ENCODE results near the gene PRIMPOL.
"Not testable (repeated sequence)": the region's sequence is repeated elsewhere in the genome, so short reads cannot be mapped to it uniquely, and the experiment has no call there.

The PRIMPOL gene, protein sequence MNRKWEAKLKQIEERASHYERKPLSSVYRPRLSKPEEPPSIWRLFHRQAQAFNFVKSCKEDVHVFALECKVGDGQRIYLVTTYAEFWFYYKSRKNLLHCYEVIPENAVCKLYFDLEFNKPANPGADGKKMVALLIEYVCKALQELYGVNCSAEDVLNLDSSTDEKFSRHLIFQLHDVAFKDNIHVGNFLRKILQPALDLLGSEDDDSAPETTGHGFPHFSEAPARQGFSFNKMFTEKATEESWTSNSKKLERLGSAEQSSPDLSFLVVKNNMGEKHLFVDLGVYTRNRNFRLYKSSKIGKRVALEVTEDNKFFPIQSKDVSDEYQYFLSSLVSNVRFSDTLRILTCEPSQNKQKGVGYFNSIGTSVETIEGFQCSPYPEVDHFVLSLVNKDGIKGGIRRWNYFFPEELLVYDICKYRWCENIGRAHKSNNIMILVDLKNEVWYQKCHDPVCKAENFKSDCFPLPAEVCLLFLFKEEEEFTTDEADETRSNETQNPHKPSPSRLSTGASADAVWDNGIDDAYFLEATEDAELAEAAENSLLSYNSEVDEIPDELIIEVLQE

DNA sequence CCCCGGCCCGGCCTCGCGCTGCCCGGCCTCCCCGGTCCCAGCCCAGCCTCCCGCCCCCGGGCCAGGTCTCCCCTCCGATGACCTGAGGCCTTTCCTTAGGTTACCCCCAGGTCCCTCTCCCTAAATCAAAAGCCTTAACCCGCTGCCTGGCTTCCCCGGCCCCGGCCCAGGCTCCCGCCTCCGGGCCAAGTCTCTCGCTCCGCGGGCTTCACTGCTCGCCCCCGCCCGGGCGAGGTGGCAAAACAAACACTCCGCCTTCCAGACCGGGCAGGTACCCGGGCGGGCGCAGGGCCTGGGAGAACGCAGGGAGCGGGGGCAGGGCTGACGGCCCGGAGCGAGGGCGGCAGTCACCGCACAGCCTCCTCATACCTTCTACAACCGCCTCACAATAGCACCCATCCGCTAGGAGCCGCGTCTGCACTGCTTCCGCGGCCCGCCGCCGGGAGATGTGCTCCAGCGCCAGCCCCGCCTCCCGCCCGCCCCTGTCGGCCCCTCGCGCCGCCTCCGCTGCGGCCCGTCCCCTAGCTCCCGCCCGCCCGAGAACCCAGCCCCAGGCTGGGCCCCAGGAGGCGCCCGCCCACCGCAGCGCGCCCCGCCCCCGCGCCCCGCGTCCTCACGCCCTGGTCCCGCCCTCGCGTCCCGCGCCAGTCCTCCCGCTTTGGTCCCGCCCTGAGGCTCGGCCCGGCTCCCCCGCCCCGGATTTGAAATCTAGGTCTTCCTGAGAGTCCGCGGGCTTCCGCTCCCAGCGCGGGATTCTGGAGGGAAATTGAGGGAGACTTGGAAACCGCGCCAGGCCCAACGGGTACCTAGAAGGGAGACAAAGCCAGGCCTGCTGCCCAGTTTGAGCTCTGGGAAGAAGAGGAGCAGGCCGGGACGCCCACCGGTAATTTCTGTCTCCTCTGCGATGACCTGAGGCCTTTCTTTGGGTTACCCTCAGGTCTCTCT, at the start of gene PRIMPOL, which contains the start of gene CASP3:
Gene PRIMPOL, plus strand, starts transcription at position 713 of the 945 bp plus-strand sequence. CDS start 7,403 bp downstream, outside the sequence.
Gene CASP3, minus strand, starts transcription at position 422 of the 945 bp plus-strand sequence. CDS start 10,994 bp downstream, outside the sequence.
- DNase-seq (ENCODE audit: low spot score): peak; percentile 94

DNA sequence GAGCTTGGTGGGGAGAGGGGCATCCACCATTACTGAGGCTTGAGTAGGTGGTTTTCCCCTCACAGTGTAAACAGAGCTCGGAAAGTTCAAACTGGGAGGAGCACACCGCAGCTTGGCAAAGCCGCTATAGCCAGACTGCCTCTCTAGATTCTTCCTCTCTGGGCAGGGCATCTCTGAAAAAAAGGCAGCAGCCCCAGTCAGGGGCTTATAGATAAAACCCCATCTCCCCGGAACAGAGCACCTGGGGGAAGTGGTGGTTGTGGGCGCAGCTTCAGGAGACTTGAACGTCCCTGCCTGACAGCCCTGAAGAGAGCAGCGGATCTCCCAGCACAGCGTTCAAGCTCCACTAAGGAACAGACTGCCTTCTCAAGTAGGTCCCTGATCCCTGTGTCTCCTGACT, 48.6 kb upstream of the PRIMPOL start:
- not testable (repeated sequence) for DNase-seq (ENCODE audit: low spot score)

DNA sequence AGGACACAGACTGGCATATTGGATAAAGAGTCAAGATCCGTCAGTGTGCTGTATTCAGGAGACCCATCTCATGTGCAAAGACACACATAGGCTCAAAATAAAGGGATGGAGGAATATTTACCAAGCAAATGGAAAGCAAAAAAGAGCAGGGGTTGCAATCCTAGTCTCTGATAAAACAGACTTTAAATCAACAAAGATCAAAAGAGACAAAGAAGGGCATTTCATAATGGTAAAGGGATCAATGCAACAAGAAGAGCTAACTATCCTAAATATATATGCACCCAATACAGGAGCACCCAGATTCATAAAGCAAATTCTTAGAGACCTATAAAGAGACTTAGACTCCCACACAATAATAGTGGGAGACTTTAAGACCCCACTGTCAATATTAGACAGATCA, 46.7 kb upstream of the PRIMPOL start:
- DNase-seq (ENCODE audit: low spot score): not testable (repeated sequence)

DNA sequence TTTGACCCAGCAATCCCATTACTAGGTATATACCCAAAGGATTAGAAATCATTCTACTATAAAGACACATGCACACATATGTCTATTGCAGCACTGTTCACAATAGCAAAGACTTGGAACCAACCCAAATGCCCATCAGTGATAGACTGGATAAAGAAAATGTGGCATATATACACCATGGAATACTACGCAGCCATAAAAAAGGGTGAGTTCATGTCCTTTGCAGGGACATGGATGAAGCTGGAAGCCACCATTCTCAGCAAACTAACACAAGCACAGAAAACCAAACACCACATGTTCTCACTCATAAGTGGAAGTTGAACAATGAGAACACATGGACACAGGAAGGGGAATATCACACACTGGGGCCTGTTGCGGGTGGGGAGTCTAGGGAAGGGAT, 42.1 kb upstream of the PRIMPOL start:
- DNase-seq (ENCODE audit: low spot score): not testable (repeated sequence)

DNA sequence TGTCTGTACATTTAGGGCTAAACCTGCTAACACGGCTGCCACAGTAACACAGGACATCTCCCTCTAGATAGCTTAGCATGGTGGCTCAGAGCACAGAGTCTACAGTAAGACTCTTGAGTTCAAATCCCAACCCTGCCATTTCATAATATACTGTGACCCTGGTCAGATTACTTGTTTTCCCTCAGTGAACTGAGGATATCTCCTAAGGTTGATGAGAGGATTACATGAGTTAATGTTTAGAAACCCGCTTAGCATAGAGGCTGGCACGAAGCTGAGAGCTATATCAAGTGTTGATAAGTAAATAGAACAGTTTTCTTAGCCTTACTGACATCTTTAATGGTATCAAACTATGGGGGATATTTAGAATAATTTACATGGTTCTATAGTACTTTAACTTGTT, 37.5 kb upstream of the PRIMPOL start:
- DNase-seq (ENCODE audit: low spot score): no peak

DNA sequence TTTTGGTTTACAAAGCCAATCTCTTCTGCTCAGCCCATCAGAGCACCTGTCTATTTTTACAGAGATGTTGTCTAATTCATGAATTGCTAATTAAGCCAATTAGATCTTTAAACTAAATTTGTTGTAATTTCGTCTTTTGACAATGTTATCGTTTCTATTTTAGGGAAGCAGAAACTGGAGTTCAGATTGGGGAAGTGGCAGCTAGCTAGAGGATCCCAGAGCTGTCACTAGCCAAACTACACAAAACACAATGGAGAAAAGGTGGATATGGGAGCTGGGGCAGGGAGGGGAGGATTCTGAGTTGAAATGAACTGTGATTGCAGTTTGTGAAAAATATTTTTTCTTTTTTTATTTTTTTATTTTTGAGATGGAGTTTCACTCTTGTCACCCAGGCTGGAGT, 36.1 kb upstream of the PRIMPOL start:
- no peak for DNase-seq (ENCODE audit: low spot score)

DNA sequence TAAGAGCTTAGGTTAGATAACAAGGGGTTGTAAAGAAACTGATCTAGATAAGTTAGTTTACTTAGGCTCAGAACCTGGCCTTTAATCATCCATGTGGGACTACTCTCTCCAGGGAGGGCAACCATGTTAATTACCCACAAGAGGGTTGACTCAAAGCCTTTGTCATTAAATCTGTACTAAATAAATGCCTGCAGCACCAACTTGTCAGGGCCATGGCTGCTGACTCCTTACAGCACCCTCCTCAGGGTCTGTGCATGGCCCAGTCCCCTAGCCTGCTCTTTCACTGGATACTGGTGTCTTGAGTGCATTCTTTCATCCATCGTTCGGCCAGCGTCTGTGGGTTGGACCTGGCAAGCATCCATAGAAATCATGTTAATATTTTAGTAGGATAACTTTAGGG, 35.0 kb upstream of the PRIMPOL start:
- DNase-seq (ENCODE audit: low spot score): no peak

DNA sequence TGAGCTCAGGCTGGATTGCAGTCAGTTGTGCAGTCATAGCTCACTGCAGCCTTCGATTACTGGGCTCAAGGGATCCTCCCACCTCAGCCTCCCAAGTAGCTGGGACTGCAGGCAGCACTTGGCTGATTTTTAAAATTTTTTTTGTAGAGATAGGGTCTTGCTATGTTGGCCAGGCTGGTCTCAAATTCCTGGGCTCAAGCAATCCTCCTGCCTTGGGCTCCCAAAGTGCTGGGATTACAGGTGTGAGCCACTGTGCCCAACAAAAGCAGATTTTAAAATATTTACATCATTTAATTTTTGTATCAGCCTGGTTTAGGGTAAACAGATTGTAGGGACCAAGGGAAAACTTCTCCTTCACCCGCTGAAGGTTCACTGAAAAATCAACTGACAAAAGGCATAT, 33.4 kb upstream of the PRIMPOL start:
- DNase-seq (ENCODE audit: low spot score): not testable (repeated sequence)

DNA sequence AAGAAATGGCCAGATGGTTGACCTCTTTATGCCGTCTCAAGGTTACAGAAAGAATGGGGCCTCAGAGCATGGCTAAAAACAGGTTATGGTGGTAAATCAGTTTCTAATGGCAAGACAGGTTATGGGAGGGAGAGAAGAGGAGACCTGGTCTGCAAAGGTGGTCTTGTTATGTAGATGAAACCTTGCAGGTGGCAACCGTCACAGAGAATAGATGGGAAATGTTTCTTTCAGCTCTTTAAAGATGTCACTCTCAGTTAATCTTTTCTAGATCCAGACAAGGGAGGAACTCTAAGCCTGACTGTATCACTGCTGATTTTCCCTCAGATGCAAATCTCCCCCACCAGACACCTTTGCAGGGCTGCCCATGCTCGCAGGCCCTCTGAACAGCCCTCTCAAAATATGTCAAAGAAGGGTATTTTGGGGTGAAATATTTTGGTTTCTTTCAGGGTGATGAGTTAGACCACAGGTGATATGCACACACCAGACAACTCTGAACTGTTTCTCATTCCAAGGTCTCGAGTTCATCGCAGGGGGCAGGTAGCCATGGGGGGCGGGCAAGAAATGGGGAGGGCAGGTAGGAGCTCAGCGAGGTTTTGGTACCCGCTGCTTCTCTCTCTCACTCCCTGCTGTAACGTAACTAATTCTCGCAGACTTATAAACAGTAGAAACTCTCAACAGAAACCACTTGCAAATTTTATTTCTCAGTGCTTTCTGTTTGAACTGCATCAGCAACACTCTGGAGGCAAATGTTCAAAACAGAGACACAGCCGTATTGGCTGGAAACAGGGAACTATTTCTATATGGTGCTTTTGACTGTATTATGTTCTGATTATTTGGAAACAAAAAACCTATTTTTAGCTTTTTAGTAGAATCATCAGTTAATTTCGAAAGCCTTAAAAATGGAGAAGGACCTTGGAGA, 32.6 kb upstream of the PRIMPOL start:
- DNase-seq (ENCODE audit: low spot score): no peak

DNA sequence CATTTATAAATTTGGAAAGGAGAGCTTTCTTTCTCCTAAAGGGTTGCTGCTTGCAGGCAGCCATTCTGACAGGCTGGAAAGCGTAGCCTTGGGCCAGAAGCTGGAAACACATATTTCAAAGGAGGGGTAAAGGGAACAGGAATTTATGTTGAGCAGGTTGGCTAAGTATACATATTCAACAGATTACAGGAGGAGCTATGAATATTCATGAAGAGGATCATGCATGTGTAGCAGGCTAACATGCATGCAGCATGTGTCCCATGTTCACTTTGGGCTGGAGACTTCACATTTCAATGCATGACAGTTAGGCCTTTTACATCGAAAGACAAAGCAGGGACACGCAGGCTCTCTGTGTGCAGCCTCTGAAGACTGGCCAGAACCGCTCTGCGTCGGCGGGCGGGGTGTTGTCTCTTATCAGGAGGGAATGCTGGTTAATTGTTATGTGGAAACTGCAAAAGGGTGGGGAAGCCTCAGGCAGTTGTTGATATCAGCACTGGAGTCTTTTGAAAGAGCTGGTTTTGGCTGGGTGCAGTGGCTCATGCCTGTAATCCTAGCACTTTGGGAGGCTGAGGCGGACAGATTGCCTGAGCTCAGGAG, 31.8 kb upstream of the PRIMPOL start:
- DNase-seq (ENCODE audit: low spot score): no peak

DNA sequence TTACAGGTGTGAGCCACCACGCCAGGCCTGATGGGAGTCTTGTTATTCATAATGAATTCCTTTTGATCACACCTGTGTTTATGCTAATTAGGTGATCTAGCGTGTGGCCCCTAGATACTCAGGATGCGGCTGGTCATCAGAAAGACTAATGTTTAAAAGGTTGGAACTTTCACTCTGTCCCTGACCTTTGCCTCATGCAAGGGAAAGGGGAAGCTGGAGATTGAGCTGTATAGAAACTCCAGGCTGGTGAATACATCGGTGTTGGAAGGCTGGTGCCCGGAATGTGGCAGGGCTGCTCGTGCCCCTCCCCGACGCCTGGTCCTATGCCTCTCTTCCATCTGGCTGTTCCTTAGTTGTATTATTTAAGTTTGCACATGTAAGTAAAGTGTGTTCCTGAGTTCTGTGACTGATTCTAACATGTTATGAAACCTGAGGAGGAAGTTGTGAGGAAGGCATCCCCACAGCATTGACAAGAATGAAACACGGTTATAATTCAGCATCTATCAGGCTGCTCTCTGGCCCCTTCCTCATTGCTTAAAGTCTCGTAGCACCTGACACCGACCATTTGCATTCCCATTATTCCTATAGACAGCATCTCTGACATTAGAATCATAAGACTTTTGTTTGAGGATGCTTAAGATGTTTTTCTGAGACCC, 29.2 kb upstream of the PRIMPOL start:
- DNase-seq (ENCODE audit: low spot score): no peak

DNA sequence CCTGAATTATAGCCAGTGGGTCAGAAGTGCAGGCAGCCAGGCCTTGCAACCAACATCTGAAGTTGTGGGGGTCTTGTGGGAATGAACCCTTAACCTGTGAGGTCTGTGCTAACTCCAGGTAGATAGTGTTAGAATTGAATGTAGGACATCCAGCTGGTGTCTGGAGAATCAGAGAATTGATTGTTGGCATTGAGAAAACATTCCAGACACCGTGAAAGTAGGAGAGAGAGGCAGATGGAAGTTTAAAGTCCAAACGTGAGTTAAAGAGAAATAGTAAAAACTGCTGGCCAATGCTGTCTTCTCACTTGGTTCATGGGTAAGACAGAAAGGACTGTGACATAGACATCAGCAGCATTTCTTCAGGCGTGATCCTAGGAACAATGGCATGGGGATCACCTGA, 28.0 kb upstream of the PRIMPOL start:
- DNase-seq (ENCODE audit: low spot score): no peak

DNA sequence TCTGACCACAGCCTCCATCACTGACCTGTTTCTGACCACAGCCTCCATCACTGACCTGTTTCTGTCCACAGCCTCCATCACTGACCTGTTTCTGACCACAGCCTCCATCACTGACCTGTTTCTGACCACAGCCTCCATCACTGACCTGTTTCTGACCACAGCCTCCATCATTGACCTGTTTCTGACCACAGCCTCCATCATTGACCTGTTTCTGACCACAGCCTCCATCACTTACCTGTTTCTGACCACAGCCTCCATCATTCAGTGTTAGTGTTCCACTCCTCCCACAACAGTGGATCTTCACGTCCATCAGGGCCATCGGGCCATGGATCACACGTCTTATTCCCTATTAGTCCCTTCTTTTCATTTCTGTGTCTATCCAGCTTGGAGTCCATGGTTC, 25.0 kb upstream of the PRIMPOL start:
- not testable (repeated sequence) for DNase-seq (ENCODE audit: low spot score)

DNA sequence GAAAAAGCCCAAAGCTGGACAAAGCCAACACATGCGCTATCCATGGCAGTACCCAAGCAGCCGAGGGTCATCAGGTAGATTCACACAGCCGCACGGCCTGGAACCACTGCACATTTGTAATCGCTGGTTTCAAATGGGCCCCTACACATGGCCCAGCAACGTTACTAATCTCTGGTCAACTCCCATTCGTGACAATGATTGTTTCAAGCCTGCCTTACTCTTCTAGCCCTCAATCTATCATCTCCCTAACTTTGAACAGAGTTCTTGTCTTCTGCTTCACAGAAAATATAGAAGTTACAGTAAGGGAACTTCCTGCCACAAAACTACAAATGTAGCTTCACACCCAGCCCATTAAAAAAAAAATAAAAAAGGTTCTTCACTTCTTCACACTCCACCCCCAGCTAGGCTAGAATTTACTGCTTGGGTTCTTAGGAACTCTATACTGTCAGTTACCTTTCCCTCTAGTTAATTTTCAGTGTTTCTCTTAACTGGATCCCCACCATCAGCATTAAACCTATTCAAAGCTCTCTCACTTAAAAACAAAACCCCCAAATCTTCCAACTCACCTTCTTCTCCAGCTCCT, 24.5 kb upstream of the PRIMPOL start:
- no peak for DNase-seq (ENCODE audit: low spot score)

DNA sequence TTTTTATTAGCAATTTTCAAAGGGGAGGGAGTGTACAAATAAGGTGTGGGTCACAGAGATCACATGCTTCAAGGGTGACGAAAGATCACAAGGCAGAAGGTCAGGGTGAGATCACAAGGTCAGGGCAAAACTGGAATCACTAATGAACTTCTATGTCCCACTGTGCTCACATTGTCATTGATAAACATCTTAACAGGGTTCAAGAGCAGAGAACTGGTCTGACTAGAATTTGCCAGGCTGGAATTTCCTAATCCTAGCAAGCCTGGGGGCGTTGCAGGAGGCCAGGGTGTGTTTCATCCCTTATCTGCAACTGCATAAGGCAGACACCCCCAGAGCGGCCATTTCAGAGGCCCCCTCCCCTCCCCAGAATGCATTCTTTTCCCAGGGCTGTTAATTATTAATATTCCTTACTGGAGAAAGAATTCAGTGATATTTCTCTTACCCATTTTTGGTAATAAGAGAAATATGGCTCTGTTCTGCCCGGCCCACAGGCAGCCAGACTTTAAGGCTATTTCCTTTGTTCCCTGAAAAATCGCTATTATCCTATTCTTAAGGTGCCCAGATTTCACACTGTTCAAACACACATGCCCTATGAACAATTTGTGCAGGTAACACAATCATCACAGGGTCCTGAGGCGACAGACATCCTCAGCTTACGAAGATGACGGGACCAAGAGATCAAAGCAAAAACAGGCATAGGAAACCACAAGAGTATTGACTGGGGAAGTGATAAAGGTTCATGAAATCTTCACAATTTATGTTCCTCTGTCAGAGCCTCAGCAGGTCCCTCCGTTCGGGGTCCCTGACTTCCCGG, 23.5 kb upstream of the PRIMPOL start:
- DNase-seq (ENCODE audit: low spot score): not testable (repeated sequence)

DNA sequence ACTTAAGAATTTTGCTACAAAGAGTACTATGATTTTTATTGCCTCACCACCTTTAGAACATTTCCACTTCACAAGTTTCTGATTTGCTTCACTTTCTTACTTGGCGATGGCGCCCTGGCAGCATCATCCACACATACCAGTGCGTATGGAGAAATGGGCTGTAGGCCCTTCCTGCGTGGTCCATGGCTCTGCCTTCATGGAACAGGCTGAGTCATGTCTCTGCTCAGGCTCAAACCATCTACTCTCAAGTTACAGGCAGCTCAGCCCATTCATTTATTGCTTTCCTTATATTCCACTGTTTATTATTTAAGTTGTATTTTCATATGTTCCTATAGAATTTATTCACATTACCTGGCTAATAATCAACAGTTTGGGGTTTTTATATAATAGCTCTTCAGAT, 21.4 kb upstream of the PRIMPOL start:
- DNase-seq (ENCODE audit: low spot score): no peak

DNA sequence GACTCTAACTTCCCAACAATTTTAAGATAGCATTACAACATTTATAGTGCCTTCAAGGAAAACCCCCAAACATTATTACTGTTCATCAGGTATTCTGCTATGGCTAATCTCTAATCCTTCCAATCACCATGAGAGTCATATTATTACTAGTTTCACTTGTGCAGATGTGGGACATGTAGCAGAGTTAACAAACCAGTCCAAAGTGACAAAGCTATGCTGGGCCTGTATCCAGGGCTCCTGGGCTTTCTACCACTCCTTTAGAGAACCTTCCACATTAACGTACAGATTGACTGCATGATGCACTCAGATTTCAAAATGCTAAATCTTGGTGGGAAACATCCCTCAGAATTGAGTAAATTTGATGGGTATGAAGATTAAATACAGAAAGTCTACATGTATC, 16.7 kb upstream of the PRIMPOL start:
- no peak for DNase-seq (ENCODE audit: low spot score)

DNA sequence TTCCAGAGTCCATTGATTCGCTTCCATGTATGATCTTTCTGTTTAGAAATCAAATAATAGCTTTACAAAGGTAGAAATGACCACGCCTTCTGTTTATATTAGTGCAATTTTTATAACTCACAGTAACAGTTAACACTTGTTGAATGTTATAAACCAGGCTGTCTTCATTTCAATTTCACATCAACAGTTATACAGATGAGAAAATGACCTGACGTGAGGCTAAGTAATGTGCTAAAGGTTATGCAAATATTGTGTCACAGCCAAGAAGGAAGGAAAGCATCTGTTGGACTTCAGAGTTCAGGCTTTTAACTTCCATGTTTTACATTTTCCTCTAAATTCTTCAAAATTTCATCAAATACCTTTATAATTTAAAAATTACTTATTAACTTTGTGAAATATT, 14.2 kb upstream of the PRIMPOL start:
- DNase-seq (ENCODE audit: low spot score): no peak

DNA sequence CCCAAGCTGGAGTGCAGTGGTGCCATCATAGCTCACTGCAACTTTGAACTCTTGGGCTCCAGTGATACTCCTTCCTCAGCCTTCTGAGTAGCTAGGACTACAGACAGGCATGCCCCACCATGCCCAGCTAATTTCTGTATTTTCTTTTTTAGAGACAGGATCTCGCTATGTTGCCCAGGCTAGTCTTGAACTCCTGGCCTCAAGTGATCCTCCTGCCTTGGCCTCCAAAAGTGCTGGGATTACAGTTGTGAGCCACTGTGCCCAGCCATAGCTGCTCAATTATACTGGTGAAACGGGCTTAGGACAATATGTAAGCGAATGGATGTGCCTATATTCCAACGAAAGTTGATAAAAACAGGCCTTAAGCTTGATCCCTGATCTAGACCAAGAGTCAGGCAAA, 13.4 kb upstream of the PRIMPOL start:
- no peak for DNase-seq (ENCODE audit: low spot score)

Data from hematopoietic multipotent progenitor cell treated with erythropoietin and hydrocortisone succinate and interleukin-3 and kit ligand, for 17 days (in vitro differentiated cells).